Keratinocyte (primary cell): ENCODE results near the gene NAXE. TPM values are rescaled to one million over a fixed set of nuclear protein-coding genes. Genes with fewer than 3 reads are reported as not detected.

Experiments
- DNase-seq: peaks from one replicate; pipeline ENCODE4 v3.0.0-alpha.2; 2011; ENCODE audit warnings: low read depth, missing footprints, low spot score
- FAIRE-seq: peaks from 2 replicates; lab custom pipeline; 2011; peaks lifted over from hg19 to GRCh38; lab: Jason Lieb, UNC
- H2AFZ ChIP-seq: 2 replicates; pipeline ENCODE4 v1.6.0; 2012; ENCODE audit warnings: low read length, control low read depth, inconsistent platforms; ENCODE audit not compliant: control insufficient read depth
- H3K27ac ChIP-seq: 2 replicates; pipeline ENCODE4 v1.5.1; 2011; ENCODE audit warnings: low read length; ENCODE audit not compliant: control insufficient read depth, insufficient read depth
- H3K27me3 ChIP-seq: 3 replicates; pipeline ENCODE4 v1.6.0; 2011; ENCODE audit warnings: low read length; ENCODE audit not compliant: control insufficient read depth, insufficient read depth; ENCODE audit errors: extremely low read depth
- H3K36me3 ChIP-seq, 2 experiments: 2 replicates in 1 of 2; 3 replicates in 1 of 2; pipeline ENCODE4 v1.5.1; 2011; ENCODE audit warnings: low read length in 2 of 2, mild to moderate bottlenecking in 1 of 2; ENCODE audit not compliant: control insufficient read depth in 2 of 2, insufficient read depth in 2 of 2; ENCODE audit errors: extremely low read depth in 1 of 2
- H3K4me1 ChIP-seq: 3 replicates; pipeline ENCODE4 v1.5.1; 2011; ENCODE audit warnings: low read length; ENCODE audit not compliant: control insufficient read depth, insufficient read depth; ENCODE audit errors: extremely low read depth
- H3K4me2 ChIP-seq: 3 replicates; pipeline ENCODE4 v1.6.0; 2011; ENCODE audit warnings: low read depth, low read length; ENCODE audit not compliant: control insufficient read depth, insufficient read depth; ENCODE audit errors: extremely low read depth
- H3K4me3 ChIP-seq, 3 experiments: fragments of 200-600 bp in 1 of 3; sonication (generic) in 1 of 3; 2 replicates in 2 of 3; 3 replicates in 1 of 3; pipeline ENCODE4 v1.5.1; 2011 to 2016; ENCODE audit warnings: low read length in 3 of 3, mild to moderate bottlenecking in 3 of 3, control low read depth in 2 of 3, inconsistent platforms in 1 of 3, low read depth in 1 of 3, mixed read lengths in 1 of 3, mixed run types in 1 of 3, moderate library complexity in 1 of 3; ENCODE audit not compliant: control insufficient read depth in 2 of 3, insufficient read depth in 2 of 3; ENCODE audit errors: extremely low read depth in 1 of 3
- H3K79me2 ChIP-seq: 2 replicates; pipeline ENCODE4 v1.6.0; 2012; ENCODE audit warnings: low read length; ENCODE audit not compliant: control insufficient read depth, insufficient read depth
- H3K9ac ChIP-seq: 3 replicates; pipeline ENCODE4 v1.6.0; 2011; ENCODE audit warnings: low read length; ENCODE audit not compliant: control insufficient read depth, insufficient read depth; ENCODE audit errors: extremely low read depth
- H3K9me1 ChIP-seq: 3 replicates; pipeline ENCODE4 v1.6.0; 2011; ENCODE audit warnings: low read length; ENCODE audit not compliant: control insufficient read depth, insufficient read depth; ENCODE audit errors: extremely low read depth
- H3K9me3 ChIP-seq: 2 replicates; pipeline ENCODE4 v1.5.1; 2012; ENCODE audit warnings: low read depth, low read length; ENCODE audit not compliant: control insufficient read depth
- H4K20me1 ChIP-seq: 3 replicates; pipeline ENCODE4 v1.6.0; 2011; ENCODE audit warnings: low read length; ENCODE audit not compliant: control insufficient read depth, insufficient read depth; ENCODE audit errors: extremely low read depth
- EZH2 ChIP-seq: IDR thresholded peaks from one replicate; pipeline ENCODE4 v1.6.1; 2012; ENCODE audit warnings: inconsistent platforms, mild to moderate bottlenecking, low read length, moderate library complexity
- dilution Hi-C: fragments of 300-500 bp; cut with MboI; formaldehyde crosslinking; loops from one replicate; pipeline ENCODE4 v1.7.0; 2020; ENCODE audit warnings: low sequenced_read_pairs; ENCODE audit not compliant: extremely low pct_ligation_motif_present
- polyA plus RNA-seq, 5 experiments: library from polyadenylated mRNA; depleted of rRNA in 3 of 5; stranded (reverse) in 3 of 5; stranded (forward) in 1 of 5; unstranded in 1 of 5; fragments of >200 nt; gene quantifications; 1 replicate in 1 of 5; 2 replicates in 3 of 5; 3 replicates in 1 of 5; pipeline versions ENCODE4 v1.2.1 to v1.2.3, GENCODE V29; 2011 to 2012; ENCODE audit warnings: missing spikeins in 2 of 5, low read depth in 1 of 5, low replicate concordance in 1 of 5
- TF ChIP-seq, protein P1 (sequence below), 3 experiments: IDR thresholded peaks in 1 of 3; conservative IDR thresholded peaks in 1 of 3; optimal IDR thresholded peaks in 1 of 3; 2 replicates in 2 of 3; 3 replicates in 1 of 3; pipeline versions ENCODE3 to v1.5.1; 2011; ENCODE audit warnings: low read length in 3 of 3, mild to moderate bottlenecking in 3 of 3, moderate library complexity in 2 of 3, control low read depth in 1 of 3, inconsistent platforms in 1 of 3; ENCODE audit not compliant: insufficient read depth in 2 of 3; ENCODE audit errors: extremely low read depth in 1 of 3

NAXE gene
- polyA plus RNA-seq, 1 donor (not counting 4 experiments of a cell fraction or from before 2014, with no cell fraction given), result 74.7 TPM

DNA sequence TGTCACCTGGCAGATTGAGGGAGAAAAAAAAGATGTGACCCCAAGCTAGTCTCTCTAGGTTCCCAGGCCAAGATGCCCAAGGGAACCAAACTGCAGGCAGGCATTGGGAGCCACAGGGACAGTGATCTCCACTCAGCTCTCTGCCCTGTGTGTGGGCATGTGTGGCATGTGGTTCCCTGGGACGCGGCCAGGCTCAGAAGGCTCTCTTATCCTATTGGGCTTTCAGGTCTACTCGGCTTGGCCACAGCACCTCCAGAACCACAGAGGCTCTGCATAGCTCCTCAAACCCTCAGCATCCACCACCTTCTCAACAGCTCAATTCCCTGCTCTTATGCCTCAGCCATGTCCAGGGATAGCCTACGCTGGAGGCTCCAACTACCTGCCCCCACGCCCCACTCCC lies 41.2 kb upstream of the NAXE start:
- H3K4me3 ChIP-seq, result no peak overlapping the region
- dilution Hi-C loops, result no loop called here
- H3K27me3 ChIP-seq, result no peaks in the 10 kb centered on the region
- no peak overlapping the region for H3K27ac ChIP-seq
- no peaks in the 10 kb centered on the region for H3K9me3 ChIP-seq
- no peaks in the 10 kb centered on the region for H3K9me1 ChIP-seq
- FAIRE-seq, result no peak
- H2AFZ ChIP-seq, result no peak overlapping the region
- H4K20me1 ChIP-seq, result no peaks in the 10 kb centered on the region
- H3K36me3 ChIP-seq, result peaks cover 4 to 38% of the 10 kb centered on the region in 2 experiments
- TF ChIP-seq, protein P1, sequence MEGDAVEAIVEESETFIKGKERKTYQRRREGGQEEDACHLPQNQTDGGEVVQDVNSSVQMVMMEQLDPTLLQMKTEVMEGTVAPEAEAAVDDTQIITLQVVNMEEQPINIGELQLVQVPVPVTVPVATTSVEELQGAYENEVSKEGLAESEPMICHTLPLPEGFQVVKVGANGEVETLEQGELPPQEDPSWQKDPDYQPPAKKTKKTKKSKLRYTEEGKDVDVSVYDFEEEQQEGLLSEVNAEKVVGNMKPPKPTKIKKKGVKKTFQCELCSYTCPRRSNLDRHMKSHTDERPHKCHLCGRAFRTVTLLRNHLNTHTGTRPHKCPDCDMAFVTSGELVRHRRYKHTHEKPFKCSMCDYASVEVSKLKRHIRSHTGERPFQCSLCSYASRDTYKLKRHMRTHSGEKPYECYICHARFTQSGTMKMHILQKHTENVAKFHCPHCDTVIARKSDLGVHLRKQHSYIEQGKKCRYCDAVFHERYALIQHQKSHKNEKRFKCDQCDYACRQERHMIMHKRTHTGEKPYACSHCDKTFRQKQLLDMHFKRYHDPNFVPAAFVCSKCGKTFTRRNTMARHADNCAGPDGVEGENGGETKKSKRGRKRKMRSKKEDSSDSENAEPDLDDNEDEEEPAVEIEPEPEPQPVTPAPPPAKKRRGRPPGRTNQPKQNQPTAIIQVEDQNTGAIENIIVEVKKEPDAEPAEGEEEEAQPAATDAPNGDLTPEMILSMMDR (optimal IDR thresholded peaks at IDR 0.05 in 1 of 3, IDR thresholded peaks at IDR 0.05 in 1 of 3, conservative IDR thresholded peaks at IDR 0.05 in 1 of 3; ENCODE audit: extremely low read depth in 1 of 3, insufficient read depth in 2 of 3, low read length in 3 of 3), result no peak
- no peak for TF ChIP-seq EZH2
- no peaks in the 10 kb centered on the region for H3K79me2 ChIP-seq
- peaks cover 2% of the 10 kb centered on the region for H3K4me1 ChIP-seq
- no peak for DNase-seq
- no peak overlapping the region for H3K9ac ChIP-seq
- no peak overlapping the region for H3K4me2 ChIP-seq

DNA sequence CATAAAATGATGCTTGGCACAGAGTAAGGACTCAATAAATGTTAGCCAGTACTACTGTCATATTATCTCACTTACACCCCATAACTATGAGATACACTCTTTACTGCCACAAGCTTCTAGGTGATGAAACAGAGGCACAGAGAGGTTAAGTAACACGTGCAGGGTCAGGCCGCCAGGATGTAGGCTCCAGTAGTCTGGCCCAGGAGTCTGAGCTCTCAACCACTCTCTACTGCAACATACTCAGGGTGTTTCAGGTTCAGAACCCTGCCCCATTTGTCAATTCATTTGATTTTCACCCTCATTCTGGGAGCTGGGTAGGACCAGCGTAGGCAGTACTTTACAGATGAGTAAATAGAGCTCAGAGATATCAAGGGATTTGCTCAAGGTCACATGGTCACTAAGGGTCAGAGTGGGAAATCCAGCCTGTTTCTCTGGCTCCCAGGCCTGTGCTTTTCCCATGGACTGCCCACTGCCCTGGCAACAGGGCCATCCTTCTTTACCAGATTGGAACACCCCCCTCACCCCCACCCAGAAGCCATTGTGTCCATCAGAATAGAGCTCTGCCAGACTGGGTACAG lies 40.4 kb upstream of the NAXE start:
- Histone ChIP-seq H3K4me2 (no peak overlapping the region), H3K27ac (no peak overlapping the region), H3K9me3 (no peaks in the 10 kb centered on the region), H3K9me1 (no peaks in the 10 kb centered on the region), H3K4me1 (peaks cover 2% of the 10 kb centered on the region), H3K27me3 (no peaks in the 10 kb centered on the region), H4K20me1 (no peaks in the 10 kb centered on the region), H2AFZ (no peak overlapping the region), H3K9ac (no peak overlapping the region), H3K36me3 (peaks cover 4 to 42% of the 10 kb centered on the region in 2 experiments), H3K79me2 (no peaks in the 10 kb centered on the region), H3K4me3 (no peak overlapping the region)
- no peak for DNase-seq
- dilution Hi-C loops, result no loop called here
- FAIRE-seq, result no peak
- TF ChIP-seq, protein P1 (optimal IDR thresholded peaks at IDR 0.05 in 1 of 3, IDR thresholded peaks at IDR 0.05 in 1 of 3, conservative IDR thresholded peaks at IDR 0.05 in 1 of 3; ENCODE audit: extremely low read depth in 1 of 3, insufficient read depth in 2 of 3, low read length in 3 of 3), result no peak
